GM13976 (cell line): ENCODE data around the gene SMC5.

ENCODE experiments used
- DNase-seq: peaks from one replicate; pipeline ENCODE4 v3.0.0; 2012; ENCODE audit warnings: low spot score
- CTCF ChIP-seq: IDR thresholded peaks from 2 replicates; pipeline ENCODE4 v1.5.1; 2012; ENCODE audit warnings: borderline replicate concordance, mild to moderate bottlenecking; ENCODE audit not compliant: insufficient read depth; ENCODE audit errors: extremely low read depth, missing control alignments, control extremely low read depth
- in situ Hi-C: fragments of 300-500 bp; cut with MboI; formaldehyde crosslinking; loops from one replicate; pipeline ENCODE4 v1.12.0; 2022; ENCODE audit warnings: low sequenced_read_pairs, mixed read lengths, inconsistent platforms; ENCODE audit not compliant: unreplicated experiment

The SMC5 gene

DNA sequence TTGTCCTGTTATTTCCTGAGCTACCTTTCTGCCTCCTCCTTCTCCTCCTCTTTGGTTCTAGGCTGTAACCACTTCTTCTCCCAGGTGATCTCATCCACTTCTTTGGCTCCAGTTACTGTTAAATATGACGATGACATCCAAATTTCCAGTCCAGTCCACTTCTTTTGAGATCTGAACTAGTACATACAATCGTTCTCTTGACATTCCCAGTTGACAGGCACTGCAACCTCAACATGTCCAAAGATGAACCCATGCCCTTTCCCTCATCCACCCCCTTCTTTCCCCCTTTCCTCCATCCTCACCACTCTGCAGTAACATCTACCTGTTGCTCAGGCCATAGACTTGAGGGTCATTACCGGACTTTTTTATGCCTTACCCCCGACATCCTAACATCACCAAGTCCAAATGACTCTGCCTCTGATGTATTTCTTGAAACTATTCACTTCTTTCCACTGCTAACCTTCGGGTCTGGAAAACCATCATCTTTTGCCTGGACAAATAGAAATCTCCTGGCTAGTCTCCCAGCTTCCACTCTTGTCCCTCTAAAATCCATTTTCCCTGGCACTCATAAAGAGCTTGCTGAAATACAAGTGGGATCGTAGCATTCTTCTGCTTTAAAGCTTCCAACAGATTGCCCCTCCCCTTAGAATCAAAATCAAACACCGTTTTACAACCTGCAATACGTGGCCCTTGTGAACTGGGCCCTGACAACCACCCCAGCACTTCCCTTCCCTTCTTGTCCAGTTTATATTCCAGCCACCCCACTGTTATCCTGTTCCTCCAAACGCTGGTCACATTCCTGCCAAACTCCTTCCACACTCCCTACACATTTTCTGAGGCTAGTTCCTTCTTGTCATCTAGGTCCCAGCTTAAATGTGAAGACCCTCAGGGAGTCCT lies 124.2 kb downstream of the SMC5 start:
- DNase-seq: no peak
- TF ChIP-seq CTCF: no peak
- in situ Hi-C loops: no loop called here

DNA sequence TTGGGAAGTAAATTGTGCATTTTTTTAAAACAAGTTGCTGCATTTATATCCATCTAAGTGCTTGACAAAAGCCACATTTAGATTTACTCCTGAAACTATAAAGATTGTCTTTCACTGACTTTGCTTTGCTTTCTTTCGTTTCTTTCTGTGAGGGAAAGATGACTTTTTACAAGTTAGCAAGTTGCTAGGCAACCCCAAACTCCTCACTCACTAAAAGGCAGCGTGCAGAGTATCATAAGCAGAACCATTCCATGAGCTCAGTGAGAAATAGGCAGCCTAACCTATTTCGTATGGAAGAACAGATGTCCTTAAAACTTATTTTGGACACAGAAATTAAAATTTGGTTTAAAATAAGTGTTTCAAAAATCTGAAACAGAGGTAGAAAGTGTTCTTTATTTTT lies 126.6 kb downstream of the SMC5 start:
- no peak for DNase-seq
- in situ Hi-C loops: no loop called here
- no peak for TF ChIP-seq CTCF

GRCh38 chr9:70387663-70388062 lies 128.9 kb downstream of the SMC5 start:
- in situ Hi-C loops: no loop called here
- no peak for DNase-seq
- no peak for TF ChIP-seq CTCF

- in situ Hi-C loops: no loop called here
- TF ChIP-seq CTCF: no peak
- no peak for DNase-seq
Measured at GRCh38 chr9:70389188-70389587, 130.4 kb downstream of the SMC5 start.

- DNase-seq: no peak
- in situ Hi-C loops: no loop called here
- TF ChIP-seq CTCF: no peak
Measured at GRCh38 chr9:70389621-70390266, 131.0 kb downstream of the SMC5 start.

DNA sequence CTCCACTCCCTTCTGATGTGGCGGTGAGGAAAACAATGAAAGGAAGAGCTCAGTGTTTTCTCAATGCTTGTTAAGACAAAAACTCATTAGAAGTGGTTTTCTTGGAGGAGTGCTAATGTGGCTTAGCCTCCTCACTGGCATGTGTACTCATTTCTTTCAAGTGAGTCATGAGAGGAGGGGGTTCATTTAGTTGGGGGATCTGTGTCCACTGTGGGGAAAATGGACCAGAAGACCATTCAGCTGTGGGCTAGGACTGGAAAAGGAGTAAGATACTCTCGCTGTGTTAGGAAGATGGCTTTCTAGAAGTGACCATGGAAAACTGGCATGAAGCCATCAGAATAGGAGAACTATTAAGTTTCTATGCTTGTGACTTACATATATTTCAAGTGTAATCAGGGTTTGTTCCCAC lies 132.2 kb downstream of the SMC5 start:
- DNase-seq: no peak
- in situ Hi-C loops: no loop called here
- no peak for TF ChIP-seq CTCF
